Measurements from ENCODE around the gene TRIM69.
"Not testable (repeated sequence)": the region's sequence is repeated elsewhere in the genome, so short reads cannot be mapped to it uniquely, and the experiment has no call there.

The TRIM69 gene

GRCh38 chr15:44765036-44765435 is 28.7 kb downstream of the TRIM69 start:
- no peaks in the 10 kb centered on the region for H3K9me3 ChIP-seq (ENCODE audit: low read length)
- H3K27me3 ChIP-seq (ENCODE audit: control insufficient read depth in 1 of 2, insufficient read depth in 2 of 2, low read length in 2 of 2): no peaks in the 10 kb centered on the region
- no peak overlapping the region for H3K4me3 ChIP-seq (ENCODE audit: low read depth in 1 of 2, low read length in 2 of 2)
- H3K4me1 ChIP-seq (ENCODE audit: insufficient read depth, low read length): no peaks in the 10 kb centered on the region
- H3K9ac ChIP-seq (ENCODE audit: low read length): no peak overlapping the region
- no peak overlapping the region for H3K27ac ChIP-seq (ENCODE audit: low read depth, low read length)
- H3K36me3 ChIP-seq (ENCODE audit: insufficient read depth, low read length): no peaks in the 10 kb centered on the region

- H3K27me3 ChIP-seq (ENCODE audit: control insufficient read depth in 1 of 2, insufficient read depth in 2 of 2, low read length in 2 of 2): no peaks in the 10 kb centered on the region
- H3K36me3 ChIP-seq (ENCODE audit: insufficient read depth, low read length): no peaks in the 10 kb centered on the region
- no peaks in the 10 kb centered on the region for H3K9me3 ChIP-seq (ENCODE audit: low read length)
- no peak overlapping the region for H3K9ac ChIP-seq (ENCODE audit: low read length)
- no peak overlapping the region for H3K4me3 ChIP-seq (ENCODE audit: low read depth in 1 of 2, low read length in 2 of 2)
- no peaks in the 10 kb centered on the region for H3K4me1 ChIP-seq (ENCODE audit: insufficient read depth, low read length)
- no peak overlapping the region for H3K27ac ChIP-seq (ENCODE audit: low read depth, low read length)
These were observed 33.2 kb downstream of the TRIM69 start for GRCh38 chr15:44769521-44769920.

GRCh38 chr15:44770715-44771114 is 34.4 kb downstream of the TRIM69 start:
- not testable (repeated sequence) for H3K27ac ChIP-seq (ENCODE audit: low read depth, low read length); H3K9ac ChIP-seq (ENCODE audit: low read length); H3K9me3 ChIP-seq (ENCODE audit: low read length); H3K4me1 ChIP-seq (ENCODE audit: insufficient read depth, low read length); H3K27me3 ChIP-seq (ENCODE audit: control insufficient read depth in 1 of 2, insufficient read depth in 2 of 2, low read length in 2 of 2); H3K4me3 ChIP-seq (ENCODE audit: low read depth in 1 of 2, low read length in 2 of 2); H3K36me3 ChIP-seq (ENCODE audit: insufficient read depth, low read length)

GRCh38 chr15:44775953-44776352 is 39.6 kb downstream of the TRIM69 start:
- no peaks in the 10 kb centered on the region for H3K36me3 ChIP-seq (ENCODE audit: insufficient read depth, low read length)
- H3K4me1 ChIP-seq (ENCODE audit: insufficient read depth, low read length): no peaks in the 10 kb centered on the region
- no peak overlapping the region for H3K9ac ChIP-seq (ENCODE audit: low read length)
- no peaks in the 10 kb centered on the region for H3K9me3 ChIP-seq (ENCODE audit: low read length)
- no peak overlapping the region for H3K4me3 ChIP-seq (ENCODE audit: low read depth in 1 of 2, low read length in 2 of 2)
- no peaks in the 10 kb centered on the region for H3K27me3 ChIP-seq (ENCODE audit: control insufficient read depth in 1 of 2, insufficient read depth in 2 of 2, low read length in 2 of 2)
- no peak overlapping the region for H3K27ac ChIP-seq (ENCODE audit: low read depth, low read length)

GRCh38 chr15:44779761-44780160 is 43.4 kb downstream of the TRIM69 start:
- H3K9me3 ChIP-seq (ENCODE audit: low read length): no peaks in the 10 kb centered on the region
- H3K36me3 ChIP-seq (ENCODE audit: insufficient read depth, low read length): no peaks in the 10 kb centered on the region
- H3K27me3 ChIP-seq (ENCODE audit: control insufficient read depth in 1 of 2, insufficient read depth in 2 of 2, low read length in 2 of 2): no peaks in the 10 kb centered on the region
- H3K27ac ChIP-seq (ENCODE audit: low read depth, low read length): no peak overlapping the region
- H3K4me1 ChIP-seq (ENCODE audit: insufficient read depth, low read length): no peaks in the 10 kb centered on the region
- H3K4me3 ChIP-seq (ENCODE audit: low read depth in 1 of 2, low read length in 2 of 2): no peak overlapping the region
- H3K9ac ChIP-seq (ENCODE audit: low read length): no peak overlapping the region

- no peaks in the 10 kb centered on the region for H3K4me1 ChIP-seq (ENCODE audit: insufficient read depth, low read length)
- H3K9ac ChIP-seq (ENCODE audit: low read length): no peak overlapping the region
- H3K9me3 ChIP-seq (ENCODE audit: low read length): no peaks in the 10 kb centered on the region
- no peak overlapping the region for H3K4me3 ChIP-seq (ENCODE audit: low read depth in 1 of 2, low read length in 2 of 2)
- no peaks in the 10 kb centered on the region for H3K27me3 ChIP-seq (ENCODE audit: control insufficient read depth in 1 of 2, insufficient read depth in 2 of 2, low read length in 2 of 2)
- H3K27ac ChIP-seq (ENCODE audit: low read depth, low read length): no peak overlapping the region
- no peaks in the 10 kb centered on the region for H3K36me3 ChIP-seq (ENCODE audit: insufficient read depth, low read length)
These were observed 44.3 kb downstream of the TRIM69 start for GRCh38 chr15:44780608-44781007.

GRCh38 chr15:44781128-44781810 is 44.9 kb downstream of the TRIM69 start:
- no peaks in the 10 kb centered on the region for H3K36me3 ChIP-seq (ENCODE audit: insufficient read depth, low read length)
- H3K9ac ChIP-seq (ENCODE audit: low read length): no peak overlapping the region
- H3K4me3 ChIP-seq (ENCODE audit: low read depth in 1 of 2, low read length in 2 of 2): no peak overlapping the region
- H3K9me3 ChIP-seq (ENCODE audit: low read length): no peaks in the 10 kb centered on the region
- H3K27me3 ChIP-seq (ENCODE audit: control insufficient read depth in 1 of 2, insufficient read depth in 2 of 2, low read length in 2 of 2): no peaks in the 10 kb centered on the region
- H3K4me1 ChIP-seq (ENCODE audit: insufficient read depth, low read length): no peaks in the 10 kb centered on the region
- H3K27ac ChIP-seq (ENCODE audit: low read depth, low read length): no peak overlapping the region

- Histone ChIP-seq H3K9ac (ENCODE audit: low read length) (no peak overlapping the region), H3K27me3 (ENCODE audit: control insufficient read depth in 1 of 2, insufficient read depth in 2 of 2, low read length in 2 of 2) (no peaks in the 10 kb centered on the region), H3K36me3 (ENCODE audit: insufficient read depth, low read length) (no peaks in the 10 kb centered on the region), H3K27ac (ENCODE audit: low read depth, low read length) (no peak overlapping the region), H3K9me3 (ENCODE audit: low read length) (no peaks in the 10 kb centered on the region), H3K4me1 (ENCODE audit: insufficient read depth, low read length) (no peaks in the 10 kb centered on the region), H3K4me3 (ENCODE audit: low read depth in 1 of 2, low read length in 2 of 2) (no peak overlapping the region)
These were observed 46.2 kb downstream of the TRIM69 start for GRCh38 chr15:44782516-44782915.

- not testable (repeated sequence) for H3K9me3 ChIP-seq (ENCODE audit: low read length); H3K9ac ChIP-seq (ENCODE audit: low read length); H3K27ac ChIP-seq (ENCODE audit: low read depth, low read length); H3K36me3 ChIP-seq (ENCODE audit: insufficient read depth, low read length); H3K4me1 ChIP-seq (ENCODE audit: insufficient read depth, low read length); H3K27me3 ChIP-seq (ENCODE audit: control insufficient read depth in 1 of 2, insufficient read depth in 2 of 2, low read length in 2 of 2)
- H3K4me3 ChIP-seq (ENCODE audit: low read depth in 1 of 2, low read length in 2 of 2): peak overlapping the region in 1 of 2 donors; percentile 79
These were observed 48.6 kb downstream of the TRIM69 start for GRCh38 chr15:44784918-44785274.

GRCh38 chr15:44788748-44789147 is 52.4 kb downstream of the TRIM69 start:
- Histone ChIP-seq H3K27me3 (ENCODE audit: control insufficient read depth in 1 of 2, insufficient read depth in 2 of 2, low read length in 2 of 2) (no peaks in the 10 kb centered on the region), H3K9ac (ENCODE audit: low read length) (no peak overlapping the region), H3K36me3 (ENCODE audit: insufficient read depth, low read length) (no peaks in the 10 kb centered on the region), H3K4me3 (ENCODE audit: low read depth in 1 of 2, low read length in 2 of 2) (no peak overlapping the region), H3K4me1 (ENCODE audit: insufficient read depth, low read length) (no peaks in the 10 kb centered on the region), H3K27ac (ENCODE audit: low read depth, low read length) (no peak overlapping the region), H3K9me3 (ENCODE audit: low read length) (no peaks in the 10 kb centered on the region)

- no peak overlapping the region for H3K27ac ChIP-seq (ENCODE audit: low read depth, low read length)
These were observed 53.9 kb downstream of the TRIM69 start for GRCh38 chr15:44790215-44790614.

GRCh38 chr15:44790656-44791055 is 54.3 kb downstream of the TRIM69 start:
- H3K4me3 ChIP-seq (ENCODE audit: low read depth in 1 of 2, low read length in 2 of 2): no peak overlapping the region
- H3K9ac ChIP-seq (ENCODE audit: low read length): no peak overlapping the region
- H3K27ac ChIP-seq (ENCODE audit: low read depth, low read length): no peak overlapping the region
- H3K9me3 ChIP-seq (ENCODE audit: low read length): no peaks in the 10 kb centered on the region
- H3K27me3 ChIP-seq (ENCODE audit: control insufficient read depth in 1 of 2, insufficient read depth in 2 of 2, low read length in 2 of 2): no peaks in the 10 kb centered on the region
- H3K36me3 ChIP-seq (ENCODE audit: insufficient read depth, low read length): no peaks in the 10 kb centered on the region
- H3K4me1 ChIP-seq (ENCODE audit: insufficient read depth, low read length): no peaks in the 10 kb centered on the region

More at GRCh38 chr15:44790215-44790614, 53.9 kb downstream of the TRIM69 start:
- Histone ChIP-seq H3K36me3 (ENCODE audit: insufficient read depth, low read length) (no peaks in the 10 kb centered on the region), H3K27me3 (ENCODE audit: control insufficient read depth in 1 of 2, insufficient read depth in 2 of 2, low read length in 2 of 2) (no peaks in the 10 kb centered on the region), H3K4me1 (ENCODE audit: insufficient read depth, low read length) (no peaks in the 10 kb centered on the region), H3K9ac (ENCODE audit: low read length) (no peak overlapping the region), H3K9me3 (ENCODE audit: low read length) (no peaks in the 10 kb centered on the region), H3K4me3 (ENCODE audit: low read depth in 1 of 2, low read length in 2 of 2) (no peak overlapping the region)
